ELF-1 (cell line): ENCODE results near the gene KLHL42.

ENCODE experiments used
- DNase-seq: peaks from one replicate; pipeline ENCODE4 v3.0.0-alpha.2; 2016; ENCODE audit warnings: low read depth, low spot score

KLHL42 gene

GRCh38 chr12:27780612-27781408, 777 bp downstream of the KLHL42 start:
- peak; percentile 56 for DNase-seq

DNA sequence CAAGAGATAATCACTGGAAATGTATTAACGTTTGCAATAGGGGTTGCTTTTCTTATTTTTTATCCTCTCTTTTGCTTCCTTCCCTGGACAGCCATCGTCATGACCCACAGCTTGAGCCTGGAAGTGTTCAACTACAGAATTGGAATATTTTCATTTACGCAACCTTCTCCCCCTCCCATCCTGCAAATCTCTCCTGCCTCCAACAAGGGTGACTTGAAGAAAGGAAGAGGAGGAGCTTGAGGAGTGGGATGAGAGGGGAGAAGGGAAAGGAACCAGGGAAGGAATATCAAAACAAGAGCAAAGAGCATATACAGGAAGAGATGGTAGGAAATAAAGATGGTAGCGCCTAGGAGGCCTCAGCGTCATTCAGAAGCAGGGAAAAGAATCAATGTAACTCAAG, 1.6 kb downstream of the KLHL42 start:
- no peak for DNase-seq

GRCh38 chr12:27782481-27782880, 2.4 kb downstream of the KLHL42 start:
- no peak for DNase-seq

GRCh38 chr12:27785882-27786570, 6.0 kb downstream of the KLHL42 start:
- DNase-seq: no peak

DNA sequence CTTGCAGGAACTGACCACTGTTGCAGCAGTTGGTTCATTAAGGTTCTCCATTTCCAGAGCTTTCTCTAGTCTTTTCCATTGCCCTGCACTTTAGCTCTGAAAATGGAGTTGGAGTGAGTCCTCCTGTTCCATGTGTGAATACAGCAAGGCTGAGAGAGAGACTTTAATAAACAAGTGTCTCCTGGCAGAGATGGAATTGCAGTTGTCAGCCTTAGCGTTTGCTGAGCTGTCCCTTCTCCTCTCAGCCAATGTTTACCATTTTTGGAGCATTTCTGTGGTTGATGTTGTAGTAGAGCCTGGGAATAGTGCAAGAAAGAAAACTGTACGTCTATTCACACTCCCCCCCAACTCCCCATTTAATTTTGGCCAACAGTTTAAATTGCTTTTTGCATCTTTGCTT, 7.5 kb downstream of the KLHL42 start:
- DNase-seq: no peak

DNA sequence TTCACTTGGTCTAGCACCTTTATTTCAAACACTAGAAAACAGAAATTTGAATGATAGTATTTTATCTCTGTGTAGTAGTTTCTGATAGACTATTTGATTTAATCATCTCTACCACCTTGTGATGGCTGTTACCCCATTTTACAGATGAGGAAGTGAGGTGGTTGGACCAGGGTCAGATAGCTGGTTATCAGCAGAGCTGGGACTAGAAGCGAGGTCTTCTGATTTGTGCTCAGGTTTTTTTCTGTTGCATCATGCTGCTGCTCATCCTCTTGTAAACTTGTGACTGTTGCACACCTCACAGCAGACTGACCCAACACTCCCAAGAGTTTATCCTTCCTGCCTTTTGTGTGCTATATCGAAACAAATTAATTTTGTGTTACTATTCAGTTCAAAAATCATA, 10.1 kb downstream of the KLHL42 start:
- no peak for DNase-seq

DNA sequence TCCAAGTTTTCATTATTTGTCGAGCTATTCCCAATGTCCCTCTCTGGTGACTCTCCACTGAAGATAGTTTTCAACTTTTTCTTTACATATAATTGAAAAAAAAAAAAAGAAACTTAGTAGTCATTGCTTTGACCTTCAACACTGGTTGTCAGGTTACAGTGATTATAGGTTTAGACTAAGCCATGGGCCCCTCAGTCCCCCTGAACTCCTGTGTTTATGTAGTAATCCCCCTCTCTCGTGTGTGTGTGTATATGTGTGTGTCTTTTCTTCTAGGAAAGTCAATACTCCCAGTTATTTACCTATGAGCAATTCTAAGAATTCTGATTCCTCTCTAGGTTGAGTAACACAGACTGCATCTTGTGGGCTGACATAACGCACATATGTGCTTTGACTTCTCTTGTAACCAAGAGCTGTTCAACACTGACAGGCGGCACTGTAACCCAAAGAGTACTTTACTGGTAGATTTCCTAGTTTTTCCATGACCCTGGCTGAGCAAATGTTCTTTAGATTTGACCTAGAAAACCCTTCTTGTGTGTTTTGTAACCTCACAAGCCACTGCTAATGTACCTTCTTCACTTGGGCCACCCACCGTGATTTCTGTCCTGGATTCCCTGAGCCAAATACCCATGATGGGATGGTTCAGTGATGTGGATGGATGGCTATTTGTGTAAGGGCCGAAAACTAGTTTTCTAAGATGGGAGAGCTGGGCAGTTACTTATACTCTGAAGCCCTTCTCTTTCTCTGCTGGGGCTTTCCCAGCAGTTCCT, 15.0 kb downstream of the KLHL42 start:
- DNase-seq: no peak

GRCh38 chr12:27796128-27796527, 16.1 kb downstream of the KLHL42 start:
- no peak for DNase-seq

DNA sequence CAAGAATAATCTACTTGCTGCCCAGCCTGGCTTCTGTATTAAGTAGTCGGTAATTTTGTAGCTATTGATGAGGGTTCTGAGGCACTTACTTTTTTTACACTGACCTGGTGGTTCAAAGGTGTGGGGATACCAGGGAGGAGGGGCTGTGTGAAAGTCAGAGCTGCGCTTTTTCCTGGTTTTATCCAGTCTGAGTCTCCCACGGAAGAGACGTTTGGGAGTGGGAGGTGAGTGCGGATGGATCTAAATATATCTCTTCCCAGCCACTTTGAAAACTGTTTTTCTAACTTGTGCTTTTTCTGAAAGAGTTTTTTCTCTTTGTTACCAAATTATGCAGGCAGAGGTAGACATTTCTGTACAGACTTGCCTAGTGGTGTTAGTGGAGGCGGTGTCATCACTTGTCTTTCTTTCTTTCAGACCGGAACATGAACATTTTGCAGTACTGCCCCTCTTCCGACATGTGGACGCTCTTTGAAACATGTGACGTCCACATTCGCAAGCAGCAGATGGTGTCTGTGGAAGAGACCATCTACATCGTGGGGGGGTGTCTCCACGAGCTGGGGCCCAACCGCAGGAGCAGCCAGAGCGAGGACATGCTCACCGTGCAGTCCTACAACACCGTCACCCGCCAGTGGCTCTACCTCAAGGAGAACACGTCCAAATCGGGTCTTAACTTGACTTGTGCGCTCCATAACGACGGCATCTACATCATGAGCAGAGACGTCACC, 17.4 kb downstream of the KLHL42 start:
- no peak for DNase-seq

DNA sequence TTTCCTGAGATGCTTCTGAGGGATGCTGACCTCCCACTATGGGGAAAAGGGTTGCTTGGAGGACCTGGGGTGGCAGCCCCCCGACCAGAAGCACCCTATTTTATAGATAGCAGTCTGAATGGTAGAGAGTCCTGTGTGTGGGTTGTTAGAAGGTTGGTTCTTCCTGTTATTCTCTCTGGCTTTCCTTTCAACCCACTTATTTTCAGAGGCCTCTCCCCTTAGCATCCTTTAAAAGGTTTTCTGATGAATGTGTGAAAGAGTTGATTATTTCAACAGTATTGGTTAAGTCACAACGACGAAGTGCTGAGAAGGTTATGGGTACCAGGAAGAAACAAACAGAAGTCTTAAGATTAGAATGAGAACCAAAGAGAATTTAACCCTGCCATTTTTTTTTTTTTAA, 20.8 kb downstream of the KLHL42 start:
- no peak for DNase-seq

GRCh38 chr12:27801630-27802029, 21.6 kb downstream of the KLHL42 start:
- no peak for DNase-seq

- no peak for DNase-seq
Observed at GRCh38 chr12:27802511-27802910, 22.5 kb downstream of the KLHL42 start.

GRCh38 chr12:27802936-27803335, 22.9 kb downstream of the KLHL42 start:
- DNase-seq: no peak

GRCh38 chr12:27805238-27805637, 25.2 kb downstream of the KLHL42 start:
- no peak for DNase-seq

GRCh38 chr12:27806259-27806658, 26.2 kb downstream of the KLHL42 start:
- DNase-seq: no peak

DNA sequence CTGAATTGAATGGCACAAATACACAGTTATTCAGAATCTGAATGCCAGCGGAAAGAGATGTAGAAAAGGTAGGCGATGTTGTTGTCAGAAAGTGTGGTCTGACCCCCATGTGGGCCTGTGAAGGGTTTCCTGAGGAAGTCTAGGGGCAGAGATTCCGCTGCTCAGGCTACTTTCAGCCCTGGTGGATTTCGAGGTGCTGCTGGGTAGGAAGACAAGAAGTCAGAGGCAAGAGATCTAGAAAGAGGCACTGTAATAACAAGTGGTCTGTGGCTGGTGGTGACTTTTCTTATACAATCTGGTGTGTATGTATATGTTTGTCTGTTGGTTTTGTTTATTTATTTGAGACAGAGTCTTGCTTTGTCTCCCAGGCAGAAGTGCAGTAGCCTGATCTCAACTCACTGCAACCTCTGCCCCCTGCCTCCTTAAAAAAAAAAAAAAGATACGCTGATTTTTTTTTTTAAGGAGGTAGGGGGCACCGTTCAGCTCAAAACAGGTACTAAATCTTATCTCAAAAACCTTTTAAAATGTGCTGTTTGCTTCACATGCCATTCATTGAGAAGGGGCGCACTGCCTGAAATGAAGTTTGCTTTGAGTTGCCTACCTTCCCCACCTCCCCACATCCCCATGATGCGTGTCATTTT, 27.1 kb downstream of the KLHL42 start:
- DNase-seq: peak; percentile 9

DNA sequence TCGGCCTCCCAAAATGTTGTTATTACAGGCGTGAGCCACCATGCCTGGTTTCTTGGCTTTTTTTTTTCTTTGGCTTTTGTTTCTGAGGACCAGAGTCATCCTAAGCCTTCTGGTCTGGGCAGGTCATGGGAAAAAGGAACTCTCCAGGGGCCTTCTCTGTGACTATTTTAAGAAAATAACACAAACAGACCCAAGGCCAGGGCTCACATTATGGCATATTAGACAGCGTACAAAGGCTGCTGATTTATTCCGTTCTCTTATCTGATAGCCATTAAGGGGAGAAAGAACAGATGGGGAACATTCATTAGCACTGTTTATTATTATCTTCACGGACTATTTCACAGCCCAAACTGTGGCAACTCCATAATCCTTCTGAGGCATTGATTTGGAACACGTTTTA, 28.8 kb downstream of the KLHL42 start:
- DNase-seq: no peak

- DNase-seq: no peak
Observed at GRCh38 chr12:27810756-27811155, 30.7 kb downstream of the KLHL42 start.

DNA sequence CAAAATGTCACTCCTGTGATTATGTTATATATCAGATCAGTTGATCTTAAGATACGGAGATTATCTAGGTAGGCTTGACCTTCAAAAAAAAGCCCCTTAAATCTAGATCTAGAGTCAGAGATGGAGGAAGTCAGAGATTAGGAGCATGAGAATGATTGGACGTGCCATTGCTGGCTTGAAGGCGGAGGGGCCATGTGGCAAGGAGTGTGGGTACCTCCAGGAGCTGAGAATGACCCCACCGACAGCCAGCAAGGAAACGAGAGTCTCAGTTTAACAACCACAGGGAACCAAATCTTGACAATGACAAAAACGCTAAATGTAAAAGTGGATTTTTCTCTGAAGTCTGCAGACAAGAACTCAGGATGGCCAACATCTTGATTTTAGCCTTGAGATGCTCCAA, 32.5 kb downstream of the KLHL42 start:
- DNase-seq: no peak

DNA sequence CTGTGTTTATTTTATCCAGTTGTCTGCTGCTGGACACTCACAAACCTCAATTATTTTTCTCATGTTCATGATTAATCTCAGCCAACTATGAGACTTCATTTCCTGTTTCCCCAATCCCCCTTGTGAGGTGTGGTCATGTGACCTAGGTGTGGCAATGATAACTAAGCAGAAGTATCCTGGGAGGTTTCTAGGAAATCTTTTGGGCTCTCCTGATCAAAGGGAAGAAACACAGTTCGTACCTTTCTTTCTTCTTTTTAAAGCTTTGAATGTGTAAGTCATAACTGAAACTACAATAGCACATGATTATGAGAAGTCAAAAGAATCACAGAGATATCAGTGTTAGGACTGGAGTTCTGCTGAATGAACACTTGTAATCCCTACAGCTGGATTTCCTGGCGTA, 34.4 kb downstream of the KLHL42 start:
- DNase-seq: no peak

- DNase-seq: peak; percentile 5
Observed at GRCh38 chr12:27814851-27815591, 35.0 kb downstream of the KLHL42 start.
